Smooth muscle cell (in vitro differentiated cells): ENCODE data around the gene CNTNAP2. TPM values are rescaled to one million over a fixed set of nuclear protein-coding genes. Genes with fewer than 3 reads are reported as not detected.

Experiments used
- DNase-seq: peaks from one replicate; lab custom pipeline; 2025; ENCODE audit not compliant: unreplicated experiment; lab: John Stamatoyannopoulos, UW
- H2AFZ ChIP-seq: fragments of 200-600 bp; sonication (generic); 2 replicates; pipeline ENCODE4 v1.6.0; 2016; ENCODE audit warnings: antibody characterized with exemption, low read depth, mild to moderate bottlenecking
- H3F3A ChIP-seq: fragments of 200-600 bp; sonication (generic); 2 replicates; pipeline ENCODE4 v1.6.0; 2017; ENCODE audit warnings: antibody characterized with exemption, low read depth
- H3K27ac ChIP-seq: fragments of 200-600 bp; sonication (generic); 2 replicates; pipeline ENCODE4 v1.5.1; 2016; ENCODE audit warnings: low read depth, mild to moderate bottlenecking
- H3K27me3 ChIP-seq: fragments of 200-600 bp; sonication (generic); 2 replicates; pipeline ENCODE4 v1.6.1; 2016; ENCODE audit warnings: low read depth, mild to moderate bottlenecking
- H3K36me3 ChIP-seq: fragments of 200-600 bp; sonication (generic); 2 replicates; pipeline ENCODE4 v1.5.1; 2016; ENCODE audit warnings: low read depth
- H3K4me1 ChIP-seq: fragments of 200-600 bp; sonication (generic); 2 replicates; pipeline ENCODE4 v1.5.1; 2016; ENCODE audit warnings: low read depth
- H3K4me2 ChIP-seq: fragments of 200-600 bp; sonication (generic); 2 replicates; pipeline ENCODE4 v1.6.0; 2016; ENCODE audit warnings: mild to moderate bottlenecking
- H3K4me3 ChIP-seq: fragments of 200-600 bp; sonication (generic); 2 replicates; pipeline ENCODE4 v1.5.1; 2016; ENCODE audit warnings: mild to moderate bottlenecking
- H3K79me2 ChIP-seq: fragments of 200-600 bp; sonication (generic); 2 replicates; pipeline ENCODE4 v1.6.0; 2016; ENCODE audit warnings: low read depth, mild to moderate bottlenecking
- H3K9ac ChIP-seq: fragments of 200-600 bp; sonication (generic); 2 replicates; pipeline ENCODE4 v1.6.0; 2016; ENCODE audit warnings: low read depth
- H3K9me3 ChIP-seq: fragments of 200-600 bp; sonication (generic); replicated peaks from 2 replicates; pipeline ENCODE4 v1.5.1; 2016; ENCODE audit warnings: low read depth
- H4K20me1 ChIP-seq: fragments of 200-600 bp; sonication (generic); 2 replicates; pipeline ENCODE4 v1.6.0; 2016; ENCODE audit warnings: low read depth
- WGBS: methylation state at CpG from one replicate; pipeline ENCODE4 v1.1.7; 2016; ENCODE audit warnings: low lambda C conversion rate; 5-methylcytosine and 5-hydroxymethylcytosine counted together
- polyA plus RNA-seq: library from polyadenylated mRNA; unstranded; fragments of >200 nt; fragmentation: Nextera tagmentation; extraction: Ambion mirVana; gene quantifications from 2 replicates; pipeline ENCODE4 v1.2.1, GENCODE V29; 2016
- total RNA-seq: library from RNA; depleted of rRNA; stranded (reverse); fragments of >200 nt; gene quantifications from 2 replicates; pipeline ENCODE4 v1.2.3, GENCODE V29; 2014
- TF ChIP-seq, protein P1 (sequence below): fragments of 200-600 bp; sonication (generic); IDR thresholded peaks from 2 replicates; pipeline ENCODE4 v1.5.1; 2017; ENCODE audit warnings: borderline replicate concordance, mild to moderate bottlenecking, antibody characterized with exemption; ENCODE audit not compliant: insufficient read depth, poor library complexity, severe bottlenecking

The CNTNAP2 gene
- total and polyA plus RNA-seq, 2 experiments from 2014 or later: 1.7 to 9.0 TPM

DNA sequence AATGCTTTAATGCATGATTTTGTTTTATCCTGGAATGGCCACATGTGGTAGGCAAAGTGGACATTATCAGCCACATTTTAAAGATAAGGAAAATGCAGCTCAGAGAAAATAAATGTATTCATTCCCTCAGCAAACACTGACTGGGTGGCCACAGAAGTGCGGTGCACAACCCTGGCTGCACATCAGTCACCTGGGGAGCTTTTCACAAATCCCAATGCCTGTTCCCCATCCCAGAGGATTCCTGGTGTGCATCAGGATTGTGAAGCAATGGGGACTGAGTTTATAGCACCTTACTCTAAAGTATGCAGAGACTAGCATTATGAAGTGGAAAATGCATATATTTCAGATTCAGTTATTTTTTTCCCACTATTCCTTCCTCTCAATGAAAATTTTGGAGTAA lies 2280.5 kb downstream of the CNTNAP2 start:
- Histone ChIP-seq H3K4me2 (no peak overlapping the region), H2AFZ (no peak overlapping the region), H3K4me1 (peaks cover 29% of the 10 kb centered on the region), H3K36me3 (no peaks in the 10 kb centered on the region), H3F3A (no peaks in the 10 kb centered on the region), H3K27me3 (no peaks in the 10 kb centered on the region), H4K20me1 (no peaks in the 10 kb centered on the region), H3K9ac (no peak overlapping the region), H3K9me3 (no peaks in the 10 kb centered on the region), H3K79me2 (no peaks in the 10 kb centered on the region), H3K4me3 (no peak overlapping the region), H3K27ac (no peak overlapping the region)
- no peak for DNase-seq
- 77% methylated on average over 1 of the region's 1 CpG for WGBS
- TF ChIP-seq, protein P1, sequence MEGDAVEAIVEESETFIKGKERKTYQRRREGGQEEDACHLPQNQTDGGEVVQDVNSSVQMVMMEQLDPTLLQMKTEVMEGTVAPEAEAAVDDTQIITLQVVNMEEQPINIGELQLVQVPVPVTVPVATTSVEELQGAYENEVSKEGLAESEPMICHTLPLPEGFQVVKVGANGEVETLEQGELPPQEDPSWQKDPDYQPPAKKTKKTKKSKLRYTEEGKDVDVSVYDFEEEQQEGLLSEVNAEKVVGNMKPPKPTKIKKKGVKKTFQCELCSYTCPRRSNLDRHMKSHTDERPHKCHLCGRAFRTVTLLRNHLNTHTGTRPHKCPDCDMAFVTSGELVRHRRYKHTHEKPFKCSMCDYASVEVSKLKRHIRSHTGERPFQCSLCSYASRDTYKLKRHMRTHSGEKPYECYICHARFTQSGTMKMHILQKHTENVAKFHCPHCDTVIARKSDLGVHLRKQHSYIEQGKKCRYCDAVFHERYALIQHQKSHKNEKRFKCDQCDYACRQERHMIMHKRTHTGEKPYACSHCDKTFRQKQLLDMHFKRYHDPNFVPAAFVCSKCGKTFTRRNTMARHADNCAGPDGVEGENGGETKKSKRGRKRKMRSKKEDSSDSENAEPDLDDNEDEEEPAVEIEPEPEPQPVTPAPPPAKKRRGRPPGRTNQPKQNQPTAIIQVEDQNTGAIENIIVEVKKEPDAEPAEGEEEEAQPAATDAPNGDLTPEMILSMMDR: no peak

DNA sequence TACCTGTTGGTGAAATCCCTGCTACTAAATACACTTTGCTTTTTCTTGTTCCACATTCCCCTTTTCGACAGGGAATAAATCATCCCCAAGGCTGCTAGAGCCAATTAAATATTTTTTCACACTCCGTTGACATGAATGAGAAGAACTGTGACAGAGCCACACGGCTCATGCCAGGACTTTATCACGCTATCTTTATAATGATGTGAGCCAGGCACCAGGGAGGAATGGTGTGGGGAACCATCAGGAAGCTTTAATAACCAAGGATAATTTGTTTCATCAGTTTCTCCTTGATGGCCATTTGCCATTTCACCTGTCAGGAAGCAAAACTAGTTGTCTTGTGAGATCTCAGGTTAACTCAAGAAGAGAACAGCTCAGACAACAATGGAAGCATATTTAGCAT lies 2280.9 kb downstream of the CNTNAP2 start:
- Histone ChIP-seq H3K79me2 (no peaks in the 10 kb centered on the region), H3K36me3 (no peaks in the 10 kb centered on the region), H3K9ac (no peak overlapping the region), H2AFZ (no peak overlapping the region), H3K27ac (no peak overlapping the region), H4K20me1 (no peaks in the 10 kb centered on the region), H3K9me3 (no peaks in the 10 kb centered on the region), H3F3A (no peaks in the 10 kb centered on the region), H3K27me3 (no peaks in the 10 kb centered on the region), H3K4me1 (peaks cover 32% of the 10 kb centered on the region), H3K4me3 (no peak overlapping the region), H3K4me2 (no peak overlapping the region)
- TF ChIP-seq, protein P1: no peak
- DNase-seq: no peak
- WGBS: 74% methylated on average over 4 of the region's 4 CpGs

DNA sequence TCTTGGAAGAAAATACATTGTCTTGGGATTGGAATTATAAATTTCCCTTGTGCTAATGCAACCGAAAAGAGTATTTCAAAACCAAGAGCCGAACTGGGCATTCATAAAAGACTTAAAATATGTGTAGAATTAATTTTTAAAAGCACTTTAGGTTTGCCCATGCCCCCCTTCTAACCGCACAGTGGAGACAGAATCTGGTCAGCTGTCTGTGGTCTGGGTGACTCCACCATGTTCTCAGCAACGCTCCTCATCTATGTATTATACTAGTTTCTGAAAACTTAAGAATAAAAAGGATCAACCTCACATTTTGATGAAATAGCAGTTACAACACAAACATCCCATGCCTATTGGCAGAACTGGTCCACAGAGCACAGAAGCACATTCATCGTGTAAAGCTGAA lies 2281.4 kb downstream of the CNTNAP2 start:
- Histone ChIP-seq H3K36me3 (no peaks in the 10 kb centered on the region), H3K4me1 (peaks cover 36% of the 10 kb centered on the region), H2AFZ (no peak overlapping the region), H3K4me2 (no peak overlapping the region), H3F3A (no peaks in the 10 kb centered on the region), H3K9ac (no peak overlapping the region), H3K9me3 (no peaks in the 10 kb centered on the region), H3K4me3 (no peak overlapping the region), H4K20me1 (no peaks in the 10 kb centered on the region), H3K79me2 (no peaks in the 10 kb centered on the region), H3K27me3 (no peaks in the 10 kb centered on the region), H3K27ac (no peak overlapping the region)
- WGBS: 95% methylated on average over 5 of the region's 5 CpGs
- no peak for DNase-seq
- TF ChIP-seq, protein P1: no peak

DNA sequence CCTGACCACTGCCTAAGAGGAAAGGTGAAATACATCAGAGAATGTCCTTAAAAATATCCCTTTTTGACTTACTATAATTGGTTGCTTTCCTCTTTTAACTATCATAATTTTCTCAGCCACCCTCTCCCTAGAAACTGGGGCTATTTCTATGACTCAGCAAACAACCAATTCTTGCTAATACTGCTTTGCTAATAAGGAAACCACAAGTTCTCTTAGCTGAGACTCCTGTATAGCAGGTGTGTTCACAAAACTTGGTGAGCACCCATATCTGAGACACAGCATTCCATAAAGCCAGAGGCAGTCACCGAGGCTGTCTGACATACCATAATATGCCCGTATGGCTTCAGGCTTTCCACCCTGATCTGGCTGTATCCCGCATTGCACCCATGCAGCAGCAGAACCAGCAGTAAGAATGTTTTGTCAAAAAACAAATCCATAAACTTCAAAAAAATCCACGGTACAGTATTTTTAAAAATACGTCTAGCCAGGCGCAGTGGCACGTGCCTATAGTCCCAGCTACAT lies 2282.3 kb downstream of the CNTNAP2 start:
- no peak for DNase-seq
- H3K27ac ChIP-seq: no peak overlapping the region
- no peaks in the 10 kb centered on the region for H3K36me3 ChIP-seq
- H3K27me3 ChIP-seq: no peaks in the 10 kb centered on the region
- H3F3A ChIP-seq: no peaks in the 10 kb centered on the region
- no peaks in the 10 kb centered on the region for H3K79me2 ChIP-seq
- peaks cover 31% of the 10 kb centered on the region for H3K4me1 ChIP-seq
- no peak overlapping the region for H2AFZ ChIP-seq
- no peak overlapping the region for H3K4me3 ChIP-seq
- no peaks in the 10 kb centered on the region for H3K9me3 ChIP-seq
- TF ChIP-seq, protein P1: no peak
- no peak overlapping the region for H3K9ac ChIP-seq
- no peaks in the 10 kb centered on the region for H4K20me1 ChIP-seq
- no peak overlapping the region for H3K4me2 ChIP-seq
- 92% methylated on average over 7 of the region's 7 CpGs for WGBS
